Measurements from ENCODE around the gene GRIK4.

GRCh38 chr11:120577624-120578363 is 66.2 kb downstream of the GRIK4 start:
- no peak for TF ChIP-seq CTCF (IDR thresholded peaks at IDR 0.05)
- no peak for TF ChIP-seq POLR2A (IDR thresholded peaks at IDR 0.05)
